Left forelimb (tissue), 1 donor: Measurements from ENCODE around the gene GASK1A.
A peak's percentile ranks its signal among the peaks of the same experiment; 100 is the strongest.

Experiments
- DNase-seq: peaks from one replicate; pipeline ENCODE4 v3.0.0-alpha.2; 2018; ENCODE audit warnings: low spot score

The GASK1A gene

DNA sequence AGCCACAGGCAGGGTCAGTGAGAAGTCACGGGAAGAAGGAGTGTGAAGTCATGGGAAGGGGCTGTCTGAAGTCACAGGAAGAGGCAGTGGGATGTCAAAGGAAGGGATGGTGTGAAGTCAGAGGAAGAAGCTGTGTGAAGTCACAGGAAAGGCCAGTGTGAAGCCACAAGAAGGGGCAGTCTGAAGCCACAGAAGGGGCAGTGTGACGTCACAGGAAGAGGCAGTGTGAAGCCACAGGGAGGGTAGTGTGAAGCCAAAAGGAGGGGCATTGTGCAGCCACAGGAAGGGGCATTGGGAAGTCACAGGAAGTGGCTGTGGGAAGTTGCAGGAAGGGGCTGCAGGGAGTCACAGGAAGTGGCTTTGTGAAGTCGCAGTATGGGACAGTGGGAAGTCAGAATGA is 35.1 kb downstream of the GASK1A start:
- DNase-seq, result peak; percentile 28

DNA sequence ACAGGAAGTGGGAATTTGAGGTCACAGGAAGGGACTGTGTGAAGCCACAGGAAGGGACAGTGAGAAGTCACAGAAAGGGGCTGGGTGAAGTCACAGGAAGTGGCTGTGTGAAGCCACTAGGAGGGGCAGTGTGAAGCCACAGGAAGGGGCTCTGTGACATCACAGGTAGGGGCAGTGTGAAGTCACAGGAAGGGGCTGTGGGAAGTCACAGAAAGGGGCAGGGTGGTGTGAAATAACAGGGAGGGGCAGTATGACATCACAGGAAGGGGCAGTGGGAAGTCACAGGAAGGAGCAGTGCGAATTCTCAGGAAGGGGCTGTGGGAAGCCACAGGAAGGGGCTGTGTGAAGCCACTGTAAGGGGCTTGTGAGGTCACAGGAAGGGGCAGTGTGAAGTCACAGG is 35.8 kb downstream of the GASK1A start:
- DNase-seq, result peak; percentile 4

DNA sequence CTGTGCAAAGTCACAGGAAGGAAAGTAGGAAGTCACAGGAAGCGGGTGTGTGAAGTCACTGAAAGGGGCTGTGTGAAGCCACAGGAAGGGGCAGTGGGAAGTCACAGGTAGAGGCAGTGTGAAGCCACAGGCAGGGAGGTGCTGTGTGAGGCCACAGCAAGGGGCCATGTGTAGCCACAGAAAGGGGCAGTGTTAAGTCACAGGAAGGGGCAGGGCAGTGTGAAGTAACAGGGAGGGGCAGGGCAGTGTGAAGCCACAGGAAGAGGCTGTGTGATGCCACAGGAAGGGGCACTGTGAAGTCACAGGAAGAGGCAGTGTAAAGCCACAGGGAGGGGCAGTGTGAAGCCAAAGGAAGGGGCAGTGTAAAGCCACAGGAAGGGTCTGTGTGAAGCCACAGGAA is 36.5 kb downstream of the GASK1A start:
- peak; percentile 38 for DNase-seq

DNA sequence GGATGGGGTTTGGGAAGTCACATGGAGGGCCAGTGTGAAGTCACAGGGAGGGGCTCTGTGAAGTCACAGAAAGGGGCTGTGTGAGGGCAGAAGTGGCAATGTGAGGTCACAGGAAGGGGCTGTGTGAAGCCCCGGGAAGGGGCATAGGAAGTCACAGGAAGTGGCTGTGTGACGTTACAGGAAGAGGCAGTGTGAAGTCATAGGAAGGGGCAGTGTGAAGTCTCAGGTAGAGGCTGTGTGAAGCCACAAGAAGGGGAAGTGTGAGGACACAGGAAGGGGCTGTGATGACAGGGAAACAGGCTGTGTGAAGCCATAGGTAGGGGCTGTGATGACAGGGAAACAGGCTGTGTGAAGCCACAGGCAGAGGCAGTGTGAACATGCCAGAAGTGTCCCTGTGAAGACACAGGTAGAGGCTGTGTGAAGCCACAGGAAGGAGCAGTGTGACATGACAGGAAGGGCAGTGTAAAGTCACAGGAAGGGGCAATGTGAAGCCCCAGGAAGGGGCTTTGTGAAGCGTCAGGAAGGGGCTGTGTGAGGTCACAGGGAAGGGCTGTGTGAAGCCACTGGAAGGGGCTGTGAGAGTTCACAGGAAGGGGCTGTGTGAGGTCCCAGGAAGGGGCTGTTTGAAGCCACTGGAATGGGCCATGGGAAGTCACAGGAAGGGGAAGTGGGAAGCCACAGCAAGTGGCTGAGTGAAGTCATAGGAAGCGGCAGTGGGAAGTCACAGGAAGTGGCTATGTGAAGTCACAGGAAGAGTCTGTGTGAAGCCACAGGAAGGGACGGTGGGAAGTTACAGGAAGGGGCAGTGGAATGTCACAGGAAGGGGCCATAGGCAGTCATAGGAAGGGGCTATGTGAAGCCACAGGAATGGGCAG is 37.1 kb downstream of the GASK1A start:
- DNase-seq, result peak; percentile 22

DNA sequence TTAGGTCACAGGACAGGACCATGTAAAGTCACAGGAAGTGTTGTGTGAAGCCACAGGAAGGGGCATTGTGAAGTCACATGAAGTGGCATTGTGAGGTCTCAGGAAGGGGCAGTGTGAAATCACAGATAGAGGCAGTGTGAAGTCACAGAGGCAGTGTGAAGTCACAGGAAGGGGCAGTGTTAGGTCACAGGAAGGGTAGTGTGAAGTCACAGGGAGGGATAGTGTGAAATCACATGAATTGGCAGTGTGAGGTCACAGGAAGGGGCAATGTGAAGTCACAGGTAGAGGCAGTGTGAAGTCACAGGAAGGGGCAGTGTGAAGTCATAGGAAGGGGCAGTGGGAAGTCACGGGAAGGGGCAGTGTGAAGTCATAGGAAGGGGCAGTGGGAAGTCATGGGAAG is 37.9 kb downstream of the GASK1A start:
- no peak for DNase-seq

DNA sequence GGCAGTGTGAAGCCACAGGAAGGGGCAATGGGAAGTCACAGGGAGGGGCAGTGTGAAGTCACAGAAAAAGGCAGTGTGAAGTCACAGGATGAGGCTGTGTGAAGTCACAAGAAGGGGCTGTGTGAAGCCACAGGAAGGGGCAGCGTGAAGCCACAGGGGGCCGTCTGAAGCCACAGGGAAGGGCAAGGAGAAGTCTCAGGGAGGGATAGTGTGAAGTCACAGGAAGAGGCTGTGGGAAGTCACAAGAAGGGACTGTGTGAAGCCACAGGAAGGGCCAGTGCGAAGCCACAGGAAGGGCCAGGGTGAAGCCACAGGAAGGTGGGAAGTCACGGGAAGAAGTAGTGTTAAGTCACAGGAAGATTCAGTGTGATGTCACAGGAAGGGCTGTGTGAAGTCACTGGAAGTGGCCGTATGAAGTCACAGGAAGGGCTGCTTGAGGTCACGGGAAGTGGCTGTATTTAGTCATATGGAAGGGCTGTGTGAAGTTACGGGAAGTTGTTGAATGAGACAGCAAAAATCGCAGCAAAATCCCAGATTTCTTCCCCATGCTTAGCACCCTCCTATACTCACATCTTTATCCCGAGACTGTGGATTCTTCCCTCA is 38.6 kb downstream of the GASK1A start:
- peak; percentile 45 for DNase-seq

DNA sequence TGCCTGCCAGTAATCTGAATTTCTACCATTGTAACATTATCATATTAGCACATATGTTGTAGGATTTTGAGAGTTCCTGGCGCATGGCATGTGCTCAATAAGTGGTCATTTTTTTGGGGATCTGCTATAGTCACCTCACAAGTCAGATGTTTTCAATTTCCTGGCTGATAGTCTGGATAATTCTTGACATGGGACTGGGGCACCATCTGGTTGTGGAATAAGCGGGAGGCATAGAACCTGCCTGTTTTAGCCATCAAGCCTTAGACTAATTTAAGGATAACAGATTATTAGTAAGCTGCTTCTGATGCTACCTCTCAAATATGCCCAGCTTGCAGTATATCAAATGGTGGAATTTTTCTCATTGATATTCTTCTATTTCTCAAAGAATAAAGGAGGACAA is 39.1 kb downstream of the GASK1A start:
- DNase-seq, result peak; percentile 15

DNA sequence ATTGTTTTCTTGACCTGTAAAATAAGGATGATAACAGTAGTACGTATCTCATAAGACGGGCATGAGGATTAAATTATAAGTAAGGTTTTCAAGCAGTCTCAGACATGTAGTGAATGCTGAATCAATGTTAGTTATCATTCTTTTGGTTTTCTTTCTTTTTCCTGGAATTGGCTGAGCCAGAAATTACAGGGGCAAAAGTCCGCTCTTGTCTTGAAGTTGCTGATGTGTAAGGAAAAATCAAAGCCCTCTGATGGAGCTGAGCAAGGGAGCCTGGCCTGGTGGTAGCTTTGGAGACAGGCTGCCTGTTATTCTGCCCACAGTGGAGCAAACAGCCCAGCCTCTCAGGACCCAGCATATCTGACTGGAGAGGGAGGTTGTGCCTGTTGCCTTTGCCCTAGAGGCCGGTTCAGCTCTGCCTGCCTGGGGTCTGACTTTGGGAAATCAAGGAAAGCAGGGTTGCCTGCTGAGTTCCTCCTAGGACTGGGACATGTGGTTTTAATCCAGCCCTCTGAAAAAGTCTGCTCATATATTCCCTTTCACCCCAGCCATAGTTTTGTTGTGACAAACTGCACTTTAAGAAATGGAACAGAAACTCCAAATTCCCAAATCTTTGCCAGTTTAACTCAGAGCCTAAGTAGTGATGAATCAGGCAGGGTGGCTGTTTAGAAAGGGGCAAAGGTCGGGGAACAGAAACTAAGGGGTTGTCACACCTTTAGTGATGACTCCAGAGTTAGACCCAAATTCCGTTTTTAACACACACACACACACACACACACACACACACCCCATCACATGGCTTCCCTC is 40.1 kb downstream of the GASK1A start:
- peak; percentile 53 for DNase-seq

DNA sequence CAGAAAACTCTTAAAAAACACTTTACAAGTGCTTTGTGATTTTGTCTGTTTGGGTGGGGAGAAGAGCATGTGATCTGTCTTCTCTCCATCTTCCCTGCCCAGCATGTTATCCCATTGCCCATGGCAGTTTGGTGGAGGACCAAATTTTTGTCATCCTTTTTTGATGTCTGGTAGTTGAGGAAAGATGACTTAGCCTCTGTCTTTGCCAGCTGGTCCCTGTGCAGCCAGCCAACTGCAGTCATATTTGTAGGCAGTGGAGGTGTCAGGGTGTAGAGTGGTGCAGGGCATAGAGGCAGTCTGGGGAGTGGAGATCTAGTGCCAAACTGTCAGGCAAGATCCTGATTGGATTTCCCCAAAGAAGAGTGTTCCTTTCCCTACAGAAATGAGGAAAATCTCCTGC is 40.7 kb downstream of the GASK1A start:
- peak; percentile 50 for DNase-seq

DNA sequence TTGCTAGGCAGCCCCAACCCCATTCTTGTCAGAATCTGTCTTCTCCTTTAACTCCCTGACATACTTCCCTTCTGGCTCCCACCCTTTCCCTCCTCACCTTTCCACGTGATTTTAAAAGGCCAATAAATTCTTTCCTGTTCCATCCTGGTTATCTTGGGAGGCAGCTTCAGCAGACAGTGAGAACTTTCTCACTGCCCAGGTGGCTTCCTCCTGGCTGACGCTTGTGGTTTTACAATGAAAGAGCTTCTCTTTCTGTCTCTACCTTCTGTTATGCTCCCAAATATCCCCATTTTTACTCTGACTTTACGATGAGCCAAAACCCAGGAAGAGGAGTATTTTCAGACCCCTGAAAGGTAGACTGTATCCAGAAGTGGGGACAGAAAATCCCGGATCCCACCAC is 42.1 kb downstream of the GASK1A start:
- no peak for DNase-seq

DNA sequence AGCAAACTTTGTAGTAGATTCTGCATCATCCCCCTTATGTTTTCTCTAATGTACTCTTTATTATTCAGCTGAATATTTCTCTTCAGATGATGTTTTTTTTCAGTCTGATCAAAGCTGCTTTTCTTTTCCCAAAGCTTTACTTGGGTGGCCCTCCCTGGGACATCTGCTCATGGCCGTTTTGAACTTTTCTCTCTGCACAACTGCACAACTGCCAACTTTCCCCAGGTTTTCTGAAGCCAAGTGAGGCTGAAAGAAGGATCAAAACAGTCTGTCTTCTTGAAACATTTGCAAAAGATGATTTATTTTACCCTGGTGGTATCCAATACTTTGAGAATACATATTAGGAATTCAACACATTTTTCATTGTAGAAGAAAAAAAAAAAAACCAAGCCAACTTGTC is 43.0 kb downstream of the GASK1A start:
- DNase-seq, result peak; percentile 52

DNA sequence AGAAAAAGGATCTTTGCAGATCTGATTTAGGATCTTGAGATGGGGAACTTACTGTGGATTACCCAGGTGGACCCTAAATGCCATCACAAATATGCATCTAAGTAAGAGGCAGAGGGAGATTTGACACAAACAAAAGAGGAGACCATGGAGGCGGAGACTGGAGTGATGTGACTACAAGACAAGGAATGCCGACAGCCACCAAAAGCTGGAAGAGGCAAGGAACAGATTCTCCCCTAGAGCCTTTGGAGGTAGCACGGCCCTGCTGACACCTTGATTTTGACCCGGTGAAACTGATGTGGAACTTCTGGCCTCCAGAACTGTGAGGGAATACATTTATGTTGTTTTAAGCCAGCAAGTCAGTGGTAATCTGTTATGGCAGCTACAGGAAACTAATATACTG is 44.0 kb downstream of the GASK1A start:
- no peak for DNase-seq

DNA sequence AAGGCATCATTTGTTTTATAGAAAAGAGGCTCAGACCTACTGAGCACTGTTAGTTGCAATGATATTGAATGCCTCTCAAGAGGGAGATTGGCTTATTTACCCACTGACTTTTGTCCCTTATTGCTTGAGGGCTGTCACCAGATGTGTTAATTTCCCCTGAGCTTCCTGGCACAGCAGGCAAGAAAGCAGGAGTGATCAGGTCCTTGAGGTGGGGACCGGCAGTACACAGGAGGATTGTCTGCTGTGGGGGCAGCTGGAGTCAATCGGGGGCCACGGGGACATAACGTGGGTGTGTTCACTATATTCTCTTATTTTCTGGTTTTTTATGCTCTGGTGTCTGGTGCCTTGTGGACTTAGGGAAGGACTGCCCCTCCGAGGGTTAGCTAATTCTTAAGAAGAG is 44.6 kb downstream of the GASK1A start:
- no peak for DNase-seq

DNA sequence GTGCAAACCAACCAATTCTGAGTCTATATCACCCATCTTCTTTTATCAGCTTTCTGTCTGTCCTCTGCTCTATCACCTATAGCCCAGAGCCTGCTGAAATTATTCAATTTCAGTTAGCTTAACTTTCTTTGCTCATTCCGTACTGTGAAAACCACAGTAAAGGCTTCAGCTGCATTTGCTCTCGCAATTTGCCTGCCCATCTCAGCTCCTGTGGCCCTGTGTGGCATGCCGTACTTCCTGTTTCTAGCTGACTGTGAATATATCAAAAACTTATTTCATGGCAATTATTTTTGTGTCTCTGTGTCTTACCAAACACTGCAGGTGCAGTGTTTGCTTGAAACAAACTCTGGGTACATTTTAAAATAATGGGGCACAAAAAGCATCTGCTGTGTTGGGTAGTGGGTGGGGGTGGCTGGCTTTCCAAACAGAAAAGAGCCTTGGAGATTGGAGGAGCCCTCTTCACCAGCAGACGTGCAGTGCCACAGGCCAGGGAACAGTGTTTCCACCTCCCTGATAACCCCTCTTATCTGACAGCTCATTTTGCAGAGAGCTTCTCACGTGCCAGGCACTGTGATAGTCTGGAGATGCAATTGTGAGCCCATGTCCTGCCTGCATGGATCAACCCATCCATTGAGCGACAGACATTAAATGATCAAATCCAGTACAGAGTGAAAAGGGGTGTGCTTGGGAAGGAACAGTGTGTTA is 45.2 kb downstream of the GASK1A start:
- DNase-seq, result peak; percentile 28

DNA sequence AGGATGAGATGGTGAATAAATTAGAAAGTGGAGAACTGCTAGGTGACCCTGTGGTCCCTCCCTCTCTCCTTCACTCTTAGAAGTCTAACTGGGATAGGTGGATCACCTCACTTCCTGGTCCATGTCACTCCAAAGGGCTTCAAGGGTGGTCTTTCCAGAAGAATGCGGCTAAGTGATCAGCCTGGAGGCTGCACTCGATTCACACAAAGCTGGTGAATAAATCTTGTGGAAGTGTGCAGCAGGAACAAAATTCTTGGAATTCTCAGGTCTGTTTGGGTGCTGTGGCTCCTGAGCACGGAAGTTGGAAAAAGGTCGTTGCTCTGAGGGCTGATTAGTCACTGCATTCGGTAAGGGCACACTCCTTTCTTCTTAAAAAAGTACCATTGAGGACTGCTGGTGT is 46.3 kb downstream of the GASK1A start:
- DNase-seq, result no peak

DNA sequence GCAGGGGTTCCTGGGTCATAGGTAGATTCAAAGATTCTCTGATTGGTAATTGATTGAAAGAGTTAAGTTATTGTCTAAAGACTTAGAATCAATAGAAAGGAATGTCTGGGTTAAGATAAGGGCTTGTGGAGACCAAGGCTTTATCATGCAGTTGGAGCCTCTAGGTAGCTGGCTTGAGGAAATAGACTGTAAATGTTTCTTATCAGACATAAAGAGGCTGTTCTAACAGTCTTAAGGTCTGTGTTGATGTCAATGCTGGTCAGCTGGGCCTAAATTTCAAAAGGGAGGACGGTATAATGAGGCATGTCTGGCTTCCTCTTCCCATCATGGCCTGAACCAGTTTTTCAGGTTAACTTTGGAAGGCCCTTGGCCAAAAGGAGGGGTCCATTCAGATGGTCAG is 48.9 kb downstream of the GASK1A start:
- no peak for DNase-seq

DNA sequence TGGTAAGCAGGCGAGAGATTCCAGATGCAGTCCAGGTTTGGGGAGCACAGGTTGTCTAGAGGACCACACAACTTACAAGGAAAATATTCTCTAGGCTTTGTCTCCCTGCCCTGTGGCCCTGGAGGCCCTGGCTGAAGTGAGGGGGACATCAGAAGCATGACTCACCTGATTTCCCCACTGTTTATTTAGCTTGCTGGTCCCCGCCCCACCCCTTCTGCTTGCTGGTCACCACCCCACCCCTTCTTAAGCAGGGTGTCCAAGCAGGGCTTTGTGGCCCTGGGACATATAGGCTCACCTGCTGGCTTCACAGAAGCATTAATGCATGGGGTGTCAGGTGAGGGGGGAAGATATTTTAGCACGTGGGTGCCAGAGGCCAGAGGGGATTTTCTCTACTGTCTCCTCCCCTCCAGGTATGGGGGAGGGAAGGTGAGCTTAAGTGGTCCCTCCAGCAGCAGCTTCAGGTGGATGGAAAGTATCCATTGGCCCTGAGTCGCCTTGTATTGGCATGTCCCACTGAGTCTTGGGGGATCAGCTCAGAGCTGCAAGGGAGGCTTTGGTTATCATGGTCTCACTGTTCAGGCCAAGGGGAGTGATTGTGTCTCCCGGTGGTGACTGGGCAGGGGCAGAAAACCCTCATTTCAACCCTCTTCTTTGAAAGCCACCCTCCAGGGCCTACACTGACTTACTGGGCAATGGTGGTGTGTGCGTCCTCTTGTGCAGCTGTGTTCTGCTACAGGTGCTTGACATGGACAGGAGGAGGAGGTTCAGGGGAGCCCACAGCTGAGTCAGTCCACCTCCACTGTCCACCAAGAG is 49.8 kb downstream of the GASK1A start:
- DNase-seq, result no peak

DNA sequence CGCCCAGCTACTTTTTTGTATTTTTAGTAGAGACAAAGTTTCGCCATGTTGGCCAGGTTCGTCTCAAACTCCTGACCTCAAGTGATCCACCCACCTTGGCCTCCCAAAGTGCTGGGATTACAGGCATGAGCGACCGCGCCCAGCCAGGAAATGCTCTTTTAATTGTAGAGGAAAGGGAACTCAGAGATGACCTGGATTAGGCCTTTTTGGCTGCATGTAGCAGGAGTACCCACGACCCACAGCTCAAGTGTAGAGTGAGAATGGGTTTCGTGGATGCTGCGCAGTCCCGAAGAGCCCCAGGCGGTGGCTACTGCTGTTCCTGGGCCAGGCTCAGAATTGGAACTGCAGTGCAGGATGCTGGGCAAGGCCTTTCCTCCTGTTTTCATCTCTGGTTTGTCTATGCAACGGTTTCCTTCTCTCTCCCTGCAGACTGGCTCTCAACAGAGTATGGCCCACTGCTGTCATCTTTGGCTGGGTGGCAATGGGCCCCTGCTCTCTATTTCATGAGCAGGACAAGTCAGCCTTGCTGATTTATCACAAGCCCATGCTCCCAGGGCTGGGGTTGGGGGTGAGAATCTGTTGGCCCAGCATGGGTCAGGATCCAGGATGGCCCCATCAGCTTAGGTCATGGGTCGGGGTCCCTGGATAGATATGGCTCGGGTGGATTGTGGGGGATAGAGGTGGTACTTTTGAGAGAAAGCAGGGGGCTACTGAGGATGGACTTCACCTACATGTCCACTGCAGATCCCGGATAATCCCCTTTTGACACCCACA is 51.2 kb downstream of the GASK1A start:
- peak; percentile 57 for DNase-seq

DNA sequence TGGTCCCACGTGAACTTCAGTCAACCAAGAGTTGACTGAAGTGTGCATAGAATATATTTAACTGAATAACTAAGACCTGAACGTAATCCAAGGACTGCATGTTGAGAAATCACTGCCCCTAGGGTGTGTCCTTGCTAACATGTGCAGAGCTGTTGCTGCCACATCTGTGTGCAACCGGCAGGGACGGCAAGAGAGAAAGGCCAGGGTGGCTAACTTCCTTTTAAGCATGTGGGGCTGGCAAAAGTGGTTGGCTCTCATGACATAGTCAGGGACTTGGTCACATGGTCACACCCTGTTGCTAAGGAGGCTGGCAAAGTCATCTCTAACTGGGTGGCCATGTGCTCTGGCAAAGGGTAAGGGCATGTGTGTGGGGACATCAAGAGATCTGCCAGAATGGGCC is 52.4 kb downstream of the GASK1A start:
- peak; percentile 48 for DNase-seq

DNA sequence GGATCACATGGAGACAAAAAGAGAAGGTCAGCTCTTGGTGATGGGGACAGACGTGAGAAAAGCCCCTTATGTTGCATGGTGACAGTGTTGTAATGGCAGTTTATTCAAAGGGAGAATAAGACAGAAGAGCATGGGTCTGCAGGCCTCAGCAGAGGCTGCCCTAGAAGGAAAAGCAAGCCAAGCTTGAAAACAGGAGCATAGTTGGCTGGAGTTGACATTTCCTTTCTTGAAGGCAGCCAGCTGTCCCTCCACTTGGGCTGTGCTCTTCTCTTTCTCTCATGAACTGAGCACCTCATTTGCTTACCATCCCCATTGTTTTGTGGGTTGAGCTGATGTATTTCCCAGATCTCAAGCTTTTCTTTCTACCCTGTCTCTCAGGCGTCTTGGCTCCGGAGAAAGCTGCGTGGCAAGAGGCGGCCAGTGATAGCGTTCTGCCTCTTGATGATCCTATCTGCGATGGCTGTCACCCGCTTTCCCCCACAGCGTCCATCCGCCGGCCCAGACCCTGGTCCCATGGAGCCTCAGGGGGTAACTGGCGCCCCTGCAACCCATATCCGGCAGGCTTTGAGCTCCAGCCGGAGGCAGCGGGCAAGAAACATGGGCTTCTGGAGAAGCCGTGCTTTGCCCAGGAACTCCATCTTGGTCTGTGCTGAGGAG is 52.9 kb downstream of the GASK1A start:
- peak; percentile 41 for DNase-seq
